ENCODE measurements around the gene BAIAP2L2.

GRCh38 chr22:38056969-38057891, 53.3 kb downstream of the BAIAP2L2 start, which contains the start of gene PICK1:
- TF ChIP-seq EZH2 (IDR thresholded peaks at IDR 0.05; ENCODE audit: borderline replicate concordance, low read depth, low read length, severe bottlenecking) (peak; percentile 41), CTCF (IDR thresholded peaks at IDR 0.05; ENCODE audit: extremely low read depth in 1 of 2, insufficient read depth in 1 of 2, low read depth in 1 of 2, low read length in 2 of 2) (no peak), MAX (IDR thresholded peaks at IDR 0.05; ENCODE audit: insufficient read depth, insufficient read length) (no peak), POLR2A (IDR thresholded peaks at IDR 0.05; ENCODE audit: low read depth, low read length) (peak; percentile 68), POLR2AphosphoS5 (IDR thresholded peaks at IDR 0.05; ENCODE audit: insufficient read depth, low read depth, low read length) (peak; percentile 56), JUN (IDR thresholded peaks at IDR 0.05; ENCODE audit: borderline replicate concordance, insufficient read depth, insufficient read length, low read depth) (no peak), FOS (IDR thresholded peaks at IDR 0.05; ENCODE audit: borderline replicate concordance, insufficient read depth, low read length) (no peak), GATA2 (IDR thresholded peaks at IDR 0.05; ENCODE audit: insufficient read depth, insufficient read length, low read depth, low read length) (no peak)
